Stomach (tissue), 4 donors: Measurements from ENCODE around the gene EFNA1.

Experiments used
- CTCF ChIP-seq, 7 experiments: fragments of 450-650 bp in 4 of 7; fragments of 200-600 bp in 3 of 7; sonication (generic) in 3 of 7; IDR thresholded peaks; one replicate each; pipeline ENCODE4 v1.5.1; 2016 to 2019; ENCODE audit warnings: antibody characterized with exemption in 7 of 7, control low read depth in 2 of 7, mild to moderate bottlenecking in 1 of 7
- EP300 ChIP-seq: sonication (generic); formaldehyde crosslinking; IDR thresholded peaks from one replicate; pipeline ENCODE4 v1.6.1; 2017; ENCODE audit warnings: antibody characterized with exemption
- POLR2AphosphoS5 ChIP-seq, 3 donors: sonication (generic); formaldehyde crosslinking; IDR thresholded peaks; one replicate each; pipeline ENCODE4 v1.6.1; 2016; ENCODE audit warnings: antibody characterized with exemption in 3 of 3

GRCh38 chr1:155177918-155178281, 50.2 kb downstream of the EFNA1 start:
- TF ChIP-seq CTCF (IDR thresholded peaks at IDR 0.05): no peak
- no peak for TF ChIP-seq EP300
- TF ChIP-seq POLR2AphosphoS5 (IDR thresholded peaks at IDR 0.05): no peak
